Testis (tissue), 3 donors: ENCODE measurements around the gene PPP2R1B. TPM values are rescaled to one million over a fixed set of nuclear protein-coding genes. Genes with fewer than 3 reads are reported as not detected.

Experiments
- DNase-seq: peaks from one replicate; pipeline ENCODE4 v3.0.0-alpha.2; 2019
- H3K27ac ChIP-seq, 2 donors: fragments of 200-600 bp; sonication (generic); one replicate each; pipeline ENCODE4 v1.5.1; 2019
- H3K27me3 ChIP-seq: fragments of 200-600 bp; sonication (generic); one replicate; pipeline ENCODE4 v1.5.1; 2019
- H3K36me3 ChIP-seq: fragments of 200-600 bp; sonication (generic); one replicate; pipeline ENCODE4 v1.5.1; 2017; ENCODE audit warnings: low read depth; ENCODE audit errors: missing control alignments
- H3K4me1 ChIP-seq: fragments of 200-600 bp; sonication (generic); one replicate; pipeline ENCODE4 v1.5.1; 2019
- H3K4me3 ChIP-seq, 2 donors: fragments of 200-600 bp; sonication (generic); one replicate each; pipeline ENCODE4 v1.5.1; 2017 to 2019
- H3K9me3 ChIP-seq: fragments of 200-600 bp; sonication (generic); one replicate; pipeline ENCODE4 v1.5.1; 2017
- CTCF ChIP-seq, 3 experiments: fragments of 450-650 bp in 2 of 3; fragments of 200-600 bp in 1 of 3; sonication (generic) in 1 of 3; IDR thresholded peaks; one replicate each; pipeline ENCODE4 v1.5.1; 2016 to 2019; ENCODE audit warnings: antibody characterized with exemption in 3 of 3, mild to moderate bottlenecking in 2 of 3, moderate library complexity in 1 of 3
- POLR2A ChIP-seq: fragments of 450-650 bp; IDR thresholded peaks from one replicate; pipeline ENCODE4 v1.6.1; 2017; ENCODE audit warnings: antibody characterized with exemption, mild to moderate bottlenecking, moderate library complexity
- WGBS, 2 donors: methylation state at CpG; one replicate each; pipeline ENCODE4 v1.1.5; 2018; 5-methylcytosine and 5-hydroxymethylcytosine counted together
- intact Hi-C: fragments of 100-400 bp; cut with DNase I; formaldehyde crosslinking; loops from one replicate; pipeline ENCODE4 v1.15.1; 2023; ENCODE audit warnings: low total_unique reads
- polyA plus RNA-seq: library from polyadenylated mRNA; stranded (reverse); fragments of 350-450 nt; fragmentation: Illumina TruSeq; extraction: RNeasy Lipid Tissue Mini Kit (QIAGEN cat#74804); gene quantifications from one replicate; pipeline ENCODE4 v1.2.3, GENCODE V29; 2014; ENCODE audit warnings: low read depth, low replicate concordance; ENCODE audit not compliant: insufficient read depth
- total RNA-seq, 2 donors: library from RNA; depleted of rRNA; stranded (reverse); fragments of >200 nt; gene quantifications; one replicate each; pipeline ENCODE4 v1.2.3, GENCODE V29; 2016

PPP2R1B gene
- total and polyA plus RNA-seq, 3 donors from 2014 or later, result 67.2 to 115 (median 75.8) TPM

DNA sequence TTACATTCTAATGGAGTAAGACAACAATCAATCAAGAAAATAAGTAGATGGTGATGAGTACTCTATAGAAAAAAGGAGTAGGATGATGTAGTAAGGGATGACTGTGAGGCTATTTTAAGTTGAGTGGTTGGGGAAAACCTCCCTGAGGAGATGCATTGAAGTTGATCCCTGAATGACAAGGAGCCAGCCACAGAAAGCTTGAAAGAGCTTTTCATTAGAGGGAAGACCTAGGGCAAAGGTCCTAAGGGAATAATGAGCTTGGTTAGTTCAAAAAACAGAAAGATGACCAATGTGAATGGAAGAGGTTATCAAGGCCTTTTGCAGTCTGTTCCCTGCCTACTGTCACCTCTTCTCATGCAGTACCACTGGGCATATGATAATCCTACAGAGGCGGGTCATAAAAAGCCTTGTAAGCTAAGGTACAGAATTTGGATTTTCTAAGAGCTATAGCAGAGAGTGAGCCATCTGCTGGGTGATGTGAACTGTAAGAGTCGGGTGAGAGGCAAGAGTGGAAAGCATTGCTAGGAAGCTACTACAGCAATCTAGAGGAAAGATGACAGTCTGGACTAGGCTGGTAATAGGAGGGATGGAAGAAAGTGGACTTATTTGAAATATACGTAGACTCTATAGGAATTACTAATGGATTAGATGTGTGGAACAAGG, 3.1 kb downstream of the PPP2R1B start:
- Histone ChIP-seq H3K9me3 (no peaks in the 10 kb centered on the region), H3K4me3 (no peak overlapping the region), H3K36me3 (no peaks in the 10 kb centered on the region), H3K4me1 (peaks cover 22% of the 10 kb centered on the region), H3K27ac (no peak overlapping the region), H3K27me3 (no peaks in the 10 kb centered on the region)
- intact Hi-C loops, result no loop called here
- no peak for TF ChIP-seq POLR2A
- TF ChIP-seq CTCF (IDR thresholded peaks at IDR 0.05), result no peak
- no peak for DNase-seq
- WGBS, 2 donors, result 90 to 95% methylated on average over 3 of the region's 3 CpGs

DNA sequence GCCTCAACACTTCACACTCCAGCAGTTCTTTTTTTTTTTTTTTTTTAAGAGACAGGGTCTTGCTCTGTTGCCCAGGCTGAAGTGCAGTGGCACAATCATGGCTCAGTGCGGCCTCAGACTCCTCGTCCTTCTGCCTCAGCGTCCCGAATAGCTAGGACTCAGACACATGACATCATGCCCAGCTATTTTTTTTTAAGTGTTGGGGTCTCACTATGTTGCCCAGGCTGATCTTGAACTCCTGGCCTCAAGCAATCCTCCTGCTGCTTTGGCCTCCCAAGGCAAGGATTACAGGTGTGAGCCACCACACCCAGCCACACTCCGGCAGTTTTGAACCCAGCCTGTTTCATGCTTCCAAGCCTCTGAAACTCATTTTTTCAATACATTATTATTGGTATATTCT, 3.7 kb downstream of the PPP2R1B start:
- H3K4me1 ChIP-seq, result peaks cover 22% of the 10 kb centered on the region
- DNase-seq, result no peak
- H3K27me3 ChIP-seq, result no peaks in the 10 kb centered on the region
- intact Hi-C loops, result no loop called here
- TF ChIP-seq POLR2A (no peak), CTCF (IDR thresholded peaks at IDR 0.05) (no peak)
- no peak overlapping the region for H3K4me3 ChIP-seq
- no peaks in the 10 kb centered on the region for H3K36me3 ChIP-seq
- no peak overlapping the region for H3K27ac ChIP-seq
- H3K9me3 ChIP-seq, result no peaks in the 10 kb centered on the region
- WGBS, 2 donors, result 96 to 97% methylated on average over 5 of the region's 5 CpGs

DNA sequence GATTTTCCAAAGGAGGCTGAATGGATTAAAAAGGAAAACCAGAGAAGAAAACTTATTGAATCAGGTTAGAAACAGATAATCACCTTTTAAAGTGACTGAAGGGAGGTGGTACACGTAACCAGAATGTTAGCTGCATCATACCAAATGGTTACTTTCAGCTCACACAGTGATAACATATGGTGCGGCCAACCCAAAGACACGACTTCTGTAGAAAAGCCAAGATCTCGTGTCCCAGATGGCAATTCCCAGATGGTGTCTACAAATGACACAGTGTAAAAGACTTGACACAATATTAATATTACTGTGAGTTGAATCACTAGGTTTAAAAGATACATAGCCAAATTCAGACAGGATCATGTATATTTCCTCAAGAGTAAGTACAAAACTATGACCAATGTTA, 5.2 kb downstream of the PPP2R1B start:
- TF ChIP-seq POLR2A, result no peak
- TF ChIP-seq CTCF (IDR thresholded peaks at IDR 0.05), result no peak
- H3K36me3 ChIP-seq, result no peaks in the 10 kb centered on the region
- WGBS, 2 donors, result 68 to 74% methylated on average over 4 of the region's 4 CpGs

DNA sequence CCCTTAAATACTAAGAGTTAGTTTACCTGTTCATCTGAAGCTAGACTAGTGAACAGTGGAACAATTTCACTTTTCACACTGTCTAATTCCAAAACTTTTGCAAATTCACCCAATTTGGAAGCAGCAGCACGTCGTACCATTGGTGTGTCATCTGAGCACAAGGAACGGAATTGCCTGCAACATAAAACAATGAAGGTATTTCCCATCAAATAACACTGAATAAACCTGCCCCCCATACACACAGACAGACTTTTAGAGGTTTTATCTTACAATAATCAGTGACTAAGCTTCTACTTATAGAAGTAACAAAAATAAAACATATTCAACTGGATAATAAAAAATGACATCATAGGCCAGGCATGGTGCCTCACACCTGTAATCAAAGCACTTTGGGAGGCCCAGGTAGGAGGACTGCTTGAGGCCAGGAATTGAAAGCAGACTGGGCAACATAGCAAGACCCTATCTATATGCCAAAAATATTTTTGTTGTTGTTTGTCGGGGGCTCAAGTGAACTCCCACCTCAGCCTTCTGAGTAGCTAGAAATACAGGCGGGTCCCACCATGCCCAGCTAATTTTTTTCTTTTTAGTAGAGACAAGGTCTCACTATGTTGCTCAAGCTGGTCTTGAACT, 6.3 kb downstream of the PPP2R1B start:
- Histone ChIP-seq H3K27me3 (no peaks in the 10 kb centered on the region), H3K9me3 (no peaks in the 10 kb centered on the region), H3K27ac (peak overlapping the region in 1 of 2 donors; percentile 36), H3K4me3 (no peak overlapping the region), H3K36me3 (no peaks in the 10 kb centered on the region), H3K4me1 (peaks cover 13% of the 10 kb centered on the region)
- 75 to 86% methylated on average over 5 of the region's 5 CpGs for WGBS, 2 donors
- intact Hi-C loops, result no loop called here
- no peak for DNase-seq
- no peak for TF ChIP-seq CTCF (IDR thresholded peaks at IDR 0.05)
- TF ChIP-seq POLR2A, result no peak

More for the DNA sequence above, 5.2 kb downstream of the PPP2R1B start:
- Histone ChIP-seq H3K27ac (no peak overlapping the region), H3K27me3 (no peaks in the 10 kb centered on the region), H3K9me3 (no peaks in the 10 kb centered on the region), H3K4me3 (no peak overlapping the region), H3K4me1 (peaks cover 17% of the 10 kb centered on the region)
- no peak for DNase-seq
- intact Hi-C loops, result no loop called here

- intact Hi-C loops, result no loop called here
- Histone ChIP-seq H3K9me3 (no peaks in the 10 kb centered on the region), H3K27ac (peak overlapping the region in 1 of 2 donors; percentile 36), H3K27me3 (no peaks in the 10 kb centered on the region), H3K36me3 (no peaks in the 10 kb centered on the region), H3K4me3 (no peak overlapping the region), H3K4me1 (peaks cover 10% of the 10 kb centered on the region)
- TF ChIP-seq CTCF (IDR thresholded peaks at IDR 0.05) (no peak), POLR2A (no peak)
- DNase-seq, result no peak
Measured at GRCh38 chr11:111759376-111759775, 6.8 kb downstream of the PPP2R1B start.
